ENCODE results near the gene HYDIN.
"Not testable (repeated sequence)": the region's sequence is repeated elsewhere in the genome, so short reads cannot be mapped to it uniquely, and the experiment has no call there.

The HYDIN gene

DNA sequence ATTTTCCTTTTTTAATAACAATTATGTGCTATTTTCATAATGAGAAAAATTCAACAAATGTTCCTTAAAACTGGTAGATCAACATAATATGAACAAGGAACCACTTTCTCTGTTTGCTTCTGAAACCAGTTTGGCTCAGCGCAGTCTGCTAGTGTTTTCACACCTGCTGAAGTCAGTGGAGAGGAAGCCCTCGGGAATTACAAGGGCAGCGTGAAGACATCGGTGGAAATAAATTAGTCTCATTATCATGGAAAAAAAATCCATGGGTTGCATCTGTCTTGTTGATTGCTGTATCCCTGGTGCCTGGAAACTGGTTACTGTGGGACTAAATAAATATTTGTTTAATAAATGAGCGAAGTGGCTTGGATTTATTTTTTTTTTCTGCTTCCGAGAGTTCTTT is 245.8 kb downstream of the HYDIN start:
- DNase-seq = not testable (repeated sequence)

DNA sequence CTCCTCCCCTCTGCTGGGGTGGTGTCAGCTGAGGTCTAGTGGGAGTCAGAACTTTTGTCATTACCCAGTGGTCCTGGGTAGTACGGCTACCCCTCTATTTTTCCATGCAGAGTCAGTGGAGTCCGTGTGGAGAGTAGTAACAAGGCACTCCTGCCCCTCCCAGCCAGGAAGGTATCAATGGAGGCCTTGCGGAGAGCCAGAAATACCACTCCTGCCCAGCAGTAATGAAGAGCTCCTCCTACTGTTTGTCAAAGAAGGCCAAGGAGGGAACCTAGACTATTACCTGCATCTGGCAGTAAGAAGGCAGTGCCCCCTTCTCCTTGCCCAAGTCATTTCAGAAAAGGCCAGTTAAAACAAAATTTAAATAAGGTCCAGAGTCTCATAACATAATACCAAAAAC is 262.2 kb downstream of the HYDIN start:
- DNase-seq = not testable (repeated sequence)

- not testable (repeated sequence) for DNase-seq
These were observed 270.4 kb downstream of the HYDIN start for GRCh38 chr16:70960169-70960568.

DNA sequence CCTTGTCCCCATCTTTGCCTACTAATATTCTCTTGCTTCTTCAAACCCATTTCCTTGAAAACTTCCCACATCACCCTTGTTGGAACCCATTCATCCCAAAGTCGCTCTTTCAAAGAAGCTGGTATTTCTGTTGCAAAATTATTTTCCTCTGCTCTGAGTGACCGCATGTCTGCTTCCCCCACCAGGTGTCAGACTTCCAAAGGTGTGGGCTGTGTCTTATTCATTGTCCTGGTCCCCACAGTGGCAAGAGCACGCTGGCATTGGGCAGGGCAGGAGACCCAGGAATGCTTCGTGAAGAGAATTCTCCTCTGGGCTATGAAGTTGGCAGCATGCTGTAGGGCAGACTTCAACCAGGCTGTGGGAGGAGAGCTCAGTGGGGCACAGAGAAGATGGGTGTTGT is 275.6 kb downstream of the HYDIN start:
- DNase-seq = not testable (repeated sequence)

DNA sequence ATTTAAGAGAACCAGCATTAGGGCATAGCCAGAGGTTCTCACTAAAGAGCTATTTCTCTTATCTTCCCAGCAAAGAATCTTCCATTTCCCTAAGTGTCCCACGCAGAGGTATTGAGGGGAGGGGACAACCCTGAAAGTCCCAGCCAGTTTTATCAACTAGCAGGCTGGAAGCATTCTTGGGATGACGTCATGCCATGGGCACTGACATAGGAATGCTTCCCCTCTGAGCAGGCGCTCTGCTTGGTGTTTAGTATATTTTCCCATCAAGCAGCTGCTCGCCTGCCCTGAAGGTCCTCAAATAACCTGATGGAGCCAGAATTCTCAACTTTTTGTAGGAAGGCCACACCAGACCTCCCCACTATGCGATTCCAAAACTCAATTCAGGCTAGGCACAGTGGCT is 276.7 kb downstream of the HYDIN start:
- DNase-seq = not testable (repeated sequence)

DNA sequence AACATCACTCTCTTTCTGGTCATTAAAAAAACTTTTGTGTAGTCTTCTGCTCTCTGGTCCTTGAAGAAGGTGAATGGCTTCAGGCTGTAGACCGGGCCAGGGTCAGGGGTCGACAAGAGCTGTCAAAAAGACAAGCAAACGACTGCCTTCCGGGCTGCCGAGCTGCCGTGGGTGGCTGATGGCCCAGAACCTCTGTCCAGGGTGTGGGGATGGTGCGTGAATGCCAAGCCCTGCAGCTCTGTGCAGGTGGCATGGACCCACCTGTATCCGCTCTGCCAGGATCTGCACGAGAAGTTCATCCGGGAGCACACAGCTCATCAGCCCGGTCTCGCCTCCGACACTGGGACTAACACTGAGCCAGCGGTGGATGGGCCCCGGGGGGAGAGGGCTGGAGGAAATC is 287.0 kb downstream of the HYDIN start:
- not testable (repeated sequence) for DNase-seq

GRCh38 chr16:70939690-70940359 is 290.7 kb downstream of the HYDIN start:
- DNase-seq = not testable (repeated sequence)

DNA sequence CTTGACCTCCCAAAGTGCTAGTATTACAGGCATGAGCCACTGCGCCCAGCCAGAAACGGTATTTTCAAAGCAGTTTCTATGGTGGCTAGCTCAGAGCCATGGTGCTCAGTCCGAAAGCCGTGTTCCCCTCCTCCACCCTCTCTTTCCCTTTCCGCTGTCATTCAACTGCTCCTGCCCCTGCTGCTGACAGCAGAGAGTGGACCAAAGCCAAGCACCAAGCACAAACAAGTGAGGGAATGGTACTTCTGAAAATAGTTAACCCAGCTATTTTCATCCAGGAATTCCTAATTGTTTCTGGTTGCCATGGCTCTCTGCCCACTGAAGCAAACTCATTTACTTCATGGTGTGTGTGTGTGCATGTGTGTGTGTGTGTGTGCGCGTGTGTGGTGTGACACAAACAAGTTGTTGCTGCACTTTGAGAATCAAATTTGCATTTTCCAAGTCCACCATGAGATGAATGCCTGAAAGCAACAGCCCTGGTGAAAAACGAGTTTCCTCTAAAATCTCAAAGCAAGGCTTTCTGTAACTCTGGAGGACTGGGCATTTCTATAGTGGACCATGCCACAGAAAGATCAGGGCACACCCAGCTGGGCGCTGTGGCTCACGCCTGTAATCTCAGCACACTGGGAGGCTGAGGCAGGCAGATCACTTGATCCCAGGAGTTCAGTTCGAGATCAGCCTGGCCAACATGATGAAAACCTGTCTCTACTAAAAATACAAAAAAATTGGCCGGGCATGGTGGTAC is 293.6 kb downstream of the HYDIN start:
- not testable (repeated sequence) for DNase-seq

GRCh38 chr16:70935325-70935724 is 295.2 kb downstream of the HYDIN start:
- not testable (repeated sequence) for DNase-seq

- DNase-seq = not testable (repeated sequence)
These were observed 296.8 kb downstream of the HYDIN start for GRCh38 chr16:70933746-70934145.

- not testable (repeated sequence) for DNase-seq
These were observed 299.8 kb downstream of the HYDIN start for GRCh38 chr16:70930757-70931156.

DNA sequence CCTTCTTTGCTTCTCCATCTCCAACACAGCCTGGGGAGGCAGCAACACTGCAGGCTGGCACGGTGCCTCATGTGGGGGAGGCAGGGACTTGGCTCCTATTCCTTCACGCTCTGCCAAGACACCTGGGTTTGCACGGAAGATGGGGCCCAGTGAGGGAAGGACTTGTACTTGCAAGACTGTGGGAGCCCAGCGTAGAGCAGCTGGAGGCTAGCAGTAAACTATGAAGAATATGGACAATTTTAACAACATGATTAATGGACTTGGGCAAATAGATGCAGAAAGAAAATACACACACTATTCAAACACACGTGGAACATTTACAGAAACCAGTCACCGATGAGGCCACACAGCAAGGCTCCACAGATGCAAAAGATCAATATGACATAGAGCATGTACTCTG is 308.4 kb downstream of the HYDIN start:
- not testable (repeated sequence) for DNase-seq

GRCh38 chr16:70920661-70921060 is 309.9 kb downstream of the HYDIN start:
- not testable (repeated sequence) for DNase-seq

- not testable (repeated sequence) for DNase-seq
These were observed 342.3 kb downstream of the HYDIN start for GRCh38 chr16:70888208-70888607.

DNA sequence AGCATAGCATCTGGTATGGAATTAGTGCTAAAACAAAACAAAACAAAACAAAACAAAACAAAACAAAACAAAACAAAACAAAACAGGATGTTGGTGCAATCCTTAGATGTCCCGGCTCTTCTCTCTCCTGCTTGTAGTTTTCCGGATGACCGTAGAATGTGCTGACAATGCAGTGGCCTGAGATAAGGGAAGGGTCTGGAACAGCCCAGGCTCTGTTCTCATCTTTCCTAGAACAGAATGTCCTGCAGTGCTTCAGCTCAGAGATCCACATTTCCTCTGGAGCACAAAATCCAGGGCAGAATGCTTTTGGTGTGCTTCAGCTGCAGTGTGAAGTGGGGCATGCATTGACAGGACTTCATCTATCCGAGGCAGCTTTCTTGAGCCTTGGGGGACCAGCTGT is 345.9 kb downstream of the HYDIN start:
- DNase-seq = not testable (repeated sequence)

DNA sequence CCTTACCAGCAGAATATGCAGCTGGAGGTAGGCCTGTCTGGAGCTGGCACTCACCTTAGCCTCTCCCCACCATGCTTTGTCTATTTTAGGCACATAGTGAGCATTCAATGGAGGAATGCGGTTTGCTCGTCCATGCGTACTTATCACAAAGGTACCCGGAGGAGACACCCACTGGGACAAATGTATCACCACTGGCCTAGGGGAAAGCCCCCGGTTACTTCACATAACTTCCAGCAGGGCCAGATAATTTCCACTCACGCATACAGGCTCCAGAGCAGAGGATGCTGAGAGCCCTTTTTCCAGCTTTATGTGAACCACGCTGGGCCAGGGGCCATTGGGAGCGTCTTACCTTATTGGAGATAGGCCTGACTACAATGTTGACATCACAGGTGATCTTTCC is 348.2 kb downstream of the HYDIN start:
- not testable (repeated sequence) for DNase-seq

- not testable (repeated sequence) for DNase-seq
These were observed 352.6 kb downstream of the HYDIN start for GRCh38 chr16:70877895-70878294.

DNA sequence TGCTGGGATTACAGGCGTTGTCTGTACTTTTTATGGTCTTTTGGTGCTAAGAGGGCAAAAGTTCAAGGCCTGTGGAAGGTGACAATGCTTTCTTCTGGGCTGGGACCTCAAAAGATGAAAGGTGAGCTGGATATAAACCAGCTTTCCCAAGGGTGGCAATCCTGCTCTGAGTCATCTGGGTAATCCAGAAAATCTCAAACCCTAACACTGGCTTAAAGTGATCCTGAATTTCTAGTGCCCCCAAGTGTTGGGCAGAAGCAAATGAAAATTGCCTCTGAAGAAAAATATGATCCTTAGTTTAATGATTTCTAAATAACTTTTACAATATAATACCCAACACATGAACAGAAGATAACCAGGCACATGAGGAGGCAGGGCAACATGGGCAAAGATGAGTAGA is 354.1 kb downstream of the HYDIN start:
- not testable (repeated sequence) for DNase-seq

DNA sequence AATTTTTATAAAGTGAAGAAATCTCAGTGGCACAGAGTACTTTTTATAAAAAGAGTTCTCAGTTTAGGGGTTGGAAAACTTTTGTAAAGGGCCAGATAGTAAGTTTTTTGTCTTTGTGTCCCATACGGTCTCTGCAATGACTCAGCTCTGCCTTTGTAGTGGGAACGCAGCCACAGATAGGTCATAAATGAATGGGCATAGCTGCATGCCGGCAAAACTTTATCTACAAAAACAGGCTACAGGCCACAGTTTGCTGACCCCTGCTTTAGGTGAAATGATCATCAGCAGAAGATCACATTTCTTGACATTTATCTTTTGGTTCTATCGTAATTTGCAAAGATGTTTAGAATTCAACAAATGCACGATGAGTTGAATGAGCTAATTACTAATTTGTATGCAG is 365.8 kb downstream of the HYDIN start:
- peak; percentile 58 for DNase-seq

GRCh38 chr16:70861996-70862395 is 368.5 kb downstream of the HYDIN start:
- DNase-seq = not testable (repeated sequence)

DNA sequence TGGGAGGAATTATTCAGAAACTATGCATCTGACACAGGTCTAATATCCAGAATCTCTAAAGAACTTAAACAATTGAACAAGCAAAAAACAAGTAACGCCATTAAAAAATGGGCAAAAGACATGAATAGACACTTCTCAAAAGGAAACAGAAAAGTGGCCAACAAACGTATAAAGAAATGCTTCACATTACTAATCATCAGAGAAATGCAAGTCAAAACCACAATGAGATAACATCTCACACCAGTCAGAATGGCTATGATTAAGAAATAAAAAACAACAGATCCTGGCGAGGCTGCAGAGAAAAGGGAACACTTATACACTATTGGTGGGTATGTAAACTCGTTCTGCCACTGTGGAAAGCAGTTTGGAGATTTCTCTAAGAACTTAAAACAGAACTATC is 379.2 kb downstream of the HYDIN start:
- not testable (repeated sequence) for DNase-seq

GRCh38 chr16:70823498-70824118 is 406.9 kb downstream of the HYDIN start:
- not testable (repeated sequence) for DNase-seq

GRCh38 chr16:70822734-70823133 is 407.8 kb downstream of the HYDIN start:
- DNase-seq = not testable (repeated sequence)

GRCh38 chr16:70818088-70818487 is 412.4 kb downstream of the HYDIN start:
- not testable (repeated sequence) for DNase-seq

Data from OCI-M1 (cell line).